HepG2 (cell line): ENCODE measurements around the gene EPHX1. TPM values are rescaled to one million over a fixed set of nuclear protein-coding genes. Genes with fewer than 3 reads are reported as not detected.
A peak's percentile ranks its signal among the peaks of the same experiment; 100 is the strongest.

Experiments
- BCL6 ChIP-seq: IDR thresholded peaks from 2 replicates; pipeline ENCODE4 v1.6.1; 2016; ENCODE audit warnings: missing genetic modification reagents, missing compliant biosample characterization
- CREB1 ChIP-seq, 2 experiments: fragments of 450-650 bp in 1 of 2; IDR thresholded peaks; 2 replicates each; pipeline ENCODE4 v1.6.1; 2016 to 2017; ENCODE audit warnings: control low read depth in 1 of 2, mild to moderate bottlenecking in 1 of 2, missing compliant biosample characterization in 1 of 2, missing genetic modification characterization in 1 of 2
- ETV5 ChIP-seq: IDR thresholded peaks from 2 replicates; pipeline ENCODE4 v1.6.1; 2018; ENCODE audit warnings: missing biosample characterization, missing genetic modification reagents, inconsistent platforms, borderline replicate concordance
- FOXA3 ChIP-seq: IDR thresholded peaks from 2 replicates; pipeline ENCODE4 v1.6.1; 2016; ENCODE audit warnings: missing genetic modification reagents, missing compliant biosample characterization
- GATAD1 ChIP-seq: IDR thresholded peaks from 2 replicates; pipeline ENCODE4 v1.6.1; 2016; ENCODE audit warnings: missing genetic modification reagents, missing compliant biosample characterization
- HDAC1 ChIP-seq: sonication (generic); formaldehyde crosslinking; IDR thresholded peaks from 2 replicates; pipeline ENCODE4 v1.5.1; 2020; ENCODE audit warnings: mild to moderate bottlenecking, missing genetic modification reagents
- HMG20A ChIP-seq: IDR thresholded peaks from 2 replicates; pipeline ENCODE4 v1.6.1; 2016; ENCODE audit warnings: borderline replicate concordance
- MAX ChIP-seq: IDR thresholded peaks from 2 replicates; pipeline ENCODE4 v1.6.1; 2012; ENCODE audit warnings: inconsistent platforms
- MYC ChIP-seq: sonication (generic); formaldehyde crosslinking; IDR thresholded peaks from 2 replicates; pipeline ENCODE4 v1.9.0; 2021; ENCODE audit warnings: missing genetic modification reagents, borderline replicate concordance
- NR2F1 ChIP-seq, 2 experiments: fragments of 450-650 bp in 1 of 2; formaldehyde crosslinking in 1 of 2; IDR thresholded peaks; 2 replicates each; pipeline versions ENCODE4 v1.5.0 to v1.6.1; 2016 to 2020; ENCODE audit warnings: mild to moderate bottlenecking in 1 of 2, missing compliant biosample characterization in 1 of 2, missing genetic modification reagents in 1 of 2, moderate library complexity in 1 of 2
- NR2F6 ChIP-seq, 2 experiments: IDR thresholded peaks; 2 replicates each; pipeline ENCODE4 v1.6.1; 2016; ENCODE audit warnings: antibody characterized with exemption in 1 of 2, mild to moderate bottlenecking in 1 of 2
- SALL1 ChIP-seq: sonication (generic); formaldehyde crosslinking; IDR thresholded peaks from 2 replicates; pipeline ENCODE4 v1.8.0; 2022; ENCODE audit warnings: mild to moderate bottlenecking, missing genetic modification reagents
- SRSF4 ChIP-seq: fragments of 200-400 bp; formaldehyde crosslinking; IDR thresholded peaks from one replicate; pipeline ENCODE4 v1.6.1; 2018; ENCODE audit warnings: mild to moderate bottlenecking, low read depth, low read length, moderate library complexity; ENCODE audit not compliant: poor library complexity, severe bottlenecking
- TBX2 ChIP-seq: sonication (generic); formaldehyde crosslinking; IDR thresholded peaks from 2 replicates; pipeline ENCODE4 v1.5.0; 2020; ENCODE audit warnings: missing genetic modification reagents, mild to moderate bottlenecking, borderline replicate concordance
- TCF7L2 ChIP-seq: IDR thresholded peaks from 2 replicates; pipeline ENCODE4 v1.6.1; 2011; ENCODE audit warnings: mild to moderate bottlenecking, low read depth, low read length, moderate library complexity
- ZBTB7A ChIP-seq: sonication (generic); formaldehyde crosslinking; IDR thresholded peaks from 2 replicates; pipeline ENCODE4 v1.8.0; 2022; ENCODE audit warnings: mild to moderate bottlenecking, missing genetic modification reagents
- ZNF562 ChIP-seq: sonication (generic); formaldehyde crosslinking; IDR thresholded peaks from 2 replicates; pipeline ENCODE4 v1.8.0; 2022; ENCODE audit warnings: missing genetic modification reagents, borderline replicate concordance
- ZNF746 ChIP-seq: sonication (generic); formaldehyde crosslinking; IDR thresholded peaks from 2 replicates; pipeline ENCODE4 v1.8.0; 2022; ENCODE audit warnings: mild to moderate bottlenecking, missing genetic modification reagents
- polyA plus RNA-seq, 8 experiments: library from polyadenylated mRNA; depleted of rRNA in 3 of 8; stranded (reverse) in 7 of 8; unstranded in 1 of 8; fragments of >200 nt; fragmentation: Illumina TruSeq in 4 of 8; extraction: Trizol in 4 of 8; gene quantifications; 2 replicates each; pipeline versions ENCODE4 v1.2.1 to v1.2.3, GENCODE V29; 2011 to 2016; ENCODE audit warnings: low read depth in 4 of 8, missing spikeins in 1 of 8, mixed read lengths in 1 of 8; ENCODE audit not compliant: insufficient read depth in 1 of 8
- total RNA-seq, 5 experiments: library from RNA; depleted of rRNA; stranded (reverse); fragments of >200 nt; fragmentation: Illumina TruSeq; extraction: Trizol; gene quantifications; 2 replicates each; pipeline ENCODE4 v1.2.3, GENCODE V29; 2016; ENCODE audit warnings: low read depth in 1 of 5
- TF ChIP-seq, protein P1 (sequence below): sonication (generic); formaldehyde crosslinking; IDR thresholded peaks from 2 replicates; pipeline ENCODE4 v1.9.0; 2022; ENCODE audit warnings: low read depth, missing genetic modification reagents
- TF ChIP-seq, protein P2 (sequence below): sonication (generic); formaldehyde crosslinking; IDR thresholded peaks from 2 replicates; pipeline ENCODE4 v1.8.1; 2023; ENCODE audit warnings: missing genetic modification reagents, mild to moderate bottlenecking, borderline replicate concordance
- TF ChIP-seq, protein P3 (sequence below): sonication (generic); formaldehyde crosslinking; IDR thresholded peaks from 2 replicates; pipeline ENCODE4 v1.8.0; 2022; ENCODE audit warnings: missing genetic modification reagents, mild to moderate bottlenecking, moderate library complexity, borderline replicate concordance
- TF ChIP-seq, protein P4 (sequence below): sonication (generic); formaldehyde crosslinking; IDR thresholded peaks from 2 replicates; pipeline ENCODE4 v1.8.1; 2023; ENCODE audit warnings: mild to moderate bottlenecking, inconsistent platforms, moderate library complexity, missing genetic modification reagents, borderline replicate concordance

EPHX1 gene
- total and polyA plus RNA-seq, 2 of the 13 experiments (the other 11 are each of a cell fraction or from before 2014, with no cell fraction given), result 27.7 to 36.5 TPM

DNA sequence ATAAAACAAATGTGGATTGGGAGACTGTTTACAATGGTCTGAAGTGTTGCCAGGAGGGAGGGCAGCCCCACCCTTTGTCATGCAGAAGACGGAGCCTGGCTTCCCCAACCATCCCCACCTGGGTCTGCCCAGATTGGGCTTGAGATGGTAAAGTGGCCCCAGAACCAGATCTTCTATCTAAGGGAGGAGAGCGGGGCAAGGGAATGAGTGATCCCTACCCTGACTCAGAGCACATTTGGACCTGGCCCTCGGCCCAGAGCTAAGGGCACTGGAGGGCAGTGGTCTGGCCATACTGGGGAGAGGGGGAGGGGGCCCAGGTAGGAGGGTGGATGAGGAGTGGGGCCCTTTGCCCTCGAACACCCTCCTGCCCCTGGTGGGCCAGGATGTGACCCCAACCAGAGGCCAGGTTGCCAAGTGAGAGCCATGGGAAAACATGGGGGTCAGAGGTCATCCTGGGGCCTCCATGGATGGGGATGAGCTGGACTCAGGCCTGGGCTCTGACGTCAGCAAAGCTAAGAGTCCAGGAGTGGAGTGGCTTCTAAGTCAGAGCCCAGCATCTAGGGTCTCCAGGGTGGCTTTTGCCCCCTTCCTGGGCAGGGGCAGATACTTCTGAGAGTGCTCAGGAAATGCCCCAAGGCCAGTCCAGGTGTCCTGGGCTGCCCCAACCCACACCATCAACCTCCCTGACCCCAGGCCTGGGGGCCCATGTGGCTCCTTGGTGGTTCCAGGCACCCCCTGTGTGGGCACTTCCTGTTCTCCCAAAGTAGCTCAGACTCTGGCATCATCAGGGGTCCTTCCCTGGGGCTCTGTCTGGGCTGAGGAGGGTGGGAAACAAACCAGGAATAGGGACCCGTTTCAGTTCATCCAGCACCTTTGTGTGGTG, 80.7 kb downstream of the EPHX1 start (continued):
- TF ChIP-seq ZNF562 (CRISPR knock-in tag) (no peak), NR2F1 (CRISPR knock-in tag; IDR thresholded peaks at IDR 0.05) (peak; percentile 83 to 91), HMG20A (CRISPR knock-in tag) (peak; percentile 68; the same call in 1 of the 2 replicates), CREB1 (IDR thresholded peaks at IDR 0.05) (peak; percentile 92), CREB1 (CRISPR knock-in tag; IDR thresholded peaks at IDR 0.05) (peak; percentile 70), ZBTB7A (CRISPR knock-in tag) (peak; percentile 76), TCF7L2 (no peak), ETV5 (CRISPR knock-in tag) (peak; percentile 48; the same call in 1 of the 2 replicates), FOXA3 (CRISPR knock-in tag) (peak; percentile 51), SRSF4 (no peak), GATAD1 (no peak), MAX (0 out of 2 replicates have a peak, but pooled peaks have one; percentile 19), HDAC1 (CRISPR knock-in tag) (peak; percentile 73), MYC (CRISPR knock-in tag) (peak; percentile 39; the same call in 1 of the 2 replicates), SALL1 (0 out of 2 replicates have a peak, but pooled peaks have one; percentile 26), BCL6 (peak; percentile 34; the same call in 1 of the 2 replicates), TBX2 (CRISPR knock-in tag) (peak; percentile 17; the same call in 1 of the 2 replicates), ZNF746 (CRISPR knock-in tag) (peak; percentile 52; the same call in 1 of the 2 replicates), NR2F6 (IDR thresholded peaks at IDR 0.05) (peak; percentile 94), NR2F6 (CRISPR knock-in tag; IDR thresholded peaks at IDR 0.05) (peak; percentile 96)
- TF ChIP-seq, protein P1, sequence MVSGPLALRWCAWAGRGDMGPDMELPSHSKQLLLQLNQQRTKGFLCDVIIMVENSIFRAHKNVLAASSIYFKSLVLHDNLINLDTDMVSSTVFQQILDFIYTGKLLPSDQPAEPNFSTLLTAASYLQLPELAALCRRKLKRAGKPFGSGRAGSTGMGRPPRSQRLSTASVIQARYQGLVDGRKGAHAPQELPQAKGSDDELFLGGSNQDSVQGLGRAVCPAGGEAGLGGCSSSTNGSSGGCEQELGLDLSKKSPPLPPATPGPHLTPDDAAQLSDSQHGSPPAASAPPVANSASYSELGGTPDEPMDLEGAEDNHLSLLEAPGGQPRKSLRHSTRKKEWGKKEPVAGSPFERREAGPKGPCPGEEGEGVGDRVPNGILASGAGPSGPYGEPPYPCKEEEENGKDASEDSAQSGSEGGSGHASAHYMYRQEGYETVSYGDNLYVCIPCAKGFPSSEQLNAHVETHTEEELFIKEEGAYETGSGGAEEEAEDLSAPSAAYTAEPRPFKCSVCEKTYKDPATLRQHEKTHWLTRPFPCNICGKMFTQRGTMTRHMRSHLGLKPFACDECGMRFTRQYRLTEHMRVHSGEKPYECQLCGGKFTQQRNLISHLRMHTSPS, result peak; percentile 50; the same call in 1 of the 2 replicates
- TF ChIP-seq, protein P2, sequence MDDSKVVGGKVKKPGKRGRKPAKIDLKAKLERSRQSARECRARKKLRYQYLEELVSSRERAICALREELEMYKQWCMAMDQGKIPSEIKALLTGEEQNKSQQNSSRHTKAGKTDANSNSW (CRISPR knock-in tag), result no peak
- TF ChIP-seq, protein P3, sequence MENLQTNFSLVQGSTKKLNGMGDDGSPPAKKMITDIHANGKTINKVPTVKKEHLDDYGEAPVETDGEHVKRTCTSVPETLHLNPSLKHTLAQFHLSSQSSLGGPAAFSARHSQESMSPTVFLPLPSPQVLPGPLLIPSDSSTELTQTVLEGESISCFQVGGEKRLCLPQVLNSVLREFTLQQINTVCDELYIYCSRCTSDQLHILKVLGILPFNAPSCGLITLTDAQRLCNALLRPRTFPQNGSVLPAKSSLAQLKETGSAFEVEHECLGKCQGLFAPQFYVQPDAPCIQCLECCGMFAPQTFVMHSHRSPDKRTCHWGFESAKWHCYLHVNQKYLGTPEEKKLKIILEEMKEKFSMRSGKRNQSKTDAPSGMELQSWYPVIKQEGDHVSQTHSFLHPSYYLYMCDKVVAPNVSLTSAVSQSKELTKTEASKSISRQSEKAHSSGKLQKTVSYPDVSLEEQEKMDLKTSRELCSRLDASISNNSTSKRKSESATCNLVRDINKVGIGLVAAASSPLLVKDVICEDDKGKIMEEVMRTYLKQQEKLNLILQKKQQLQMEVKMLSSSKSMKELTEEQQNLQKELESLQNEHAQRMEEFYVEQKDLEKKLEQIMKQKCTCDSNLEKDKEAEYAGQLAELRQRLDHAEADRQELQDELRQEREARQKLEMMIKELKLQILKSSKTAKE (CRISPR knock-in tag), result 0 out of 2 replicates have a peak, but pooled peaks have one; percentile 36
- TF ChIP-seq, protein P4, sequence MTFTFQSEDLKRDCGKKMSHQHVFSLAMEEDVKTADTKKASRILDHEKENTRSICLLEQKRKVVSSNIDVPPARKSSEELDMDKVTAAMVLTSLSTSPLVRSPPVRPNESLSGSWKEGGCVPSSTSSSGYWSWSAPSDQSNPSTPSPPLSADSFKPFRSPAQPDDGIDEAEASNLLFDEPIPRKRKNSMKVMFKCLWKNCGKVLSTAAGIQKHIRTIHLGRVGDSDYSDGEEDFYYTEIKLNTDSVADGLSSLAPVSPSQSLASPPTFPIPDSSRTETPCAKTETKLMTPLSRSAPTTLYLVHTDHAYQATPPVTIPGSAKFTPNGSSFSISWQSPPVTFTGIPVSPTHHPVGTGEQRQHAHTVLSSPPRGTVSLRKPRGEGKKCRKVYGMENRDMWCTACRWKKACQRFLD (CRISPR knock-in tag), result no peak
